ENCODE results near the gene KIAA1328.
"Not testable (repeated sequence)": the region's sequence is repeated elsewhere in the genome, so short reads cannot be mapped to it uniquely, and the experiment has no call there.

The KIAA1328 gene

GRCh38 chr18:36813101-36813775 is 15.7 kb upstream of the KIAA1328 start:
- TF ChIP-seq CTCF (IDR thresholded peaks at IDR 0.05) (no peak), ZFX (IDR thresholded peaks at IDR 0.05; ENCODE audit: borderline replicate concordance) (no peak)
- no peak overlapping the region for H3K27ac ChIP-seq

GRCh38 chr18:36813824-36814223 is 15.1 kb upstream of the KIAA1328 start:
- TF ChIP-seq CTCF (IDR thresholded peaks at IDR 0.05), result no peak
- no peak for TF ChIP-seq ZFX (IDR thresholded peaks at IDR 0.05; ENCODE audit: borderline replicate concordance)
- H3K27ac ChIP-seq, result no peak overlapping the region

- no peak overlapping the region for H3K27ac ChIP-seq
- TF ChIP-seq CTCF (IDR thresholded peaks at IDR 0.05) (no peak), ZFX (IDR thresholded peaks at IDR 0.05; ENCODE audit: borderline replicate concordance) (no peak)
Observed at GRCh38 chr18:36814994-36815393, 13.9 kb upstream of the KIAA1328 start.

GRCh38 chr18:36816096-36816495 is 12.8 kb upstream of the KIAA1328 start:
- H3K27ac ChIP-seq, result not testable (repeated sequence)

- no peak for TF ChIP-seq CTCF (IDR thresholded peaks at IDR 0.05)
- TF ChIP-seq ZFX (IDR thresholded peaks at IDR 0.05; ENCODE audit: borderline replicate concordance), result no peak
- H3K27ac ChIP-seq, result no peak overlapping the region
Observed at GRCh38 chr18:36817039-36817438, 11.9 kb upstream of the KIAA1328 start.

GRCh38 chr18:36818652-36819051 is 10.3 kb upstream of the KIAA1328 start:
- no peak for TF ChIP-seq ZFX (IDR thresholded peaks at IDR 0.05; ENCODE audit: borderline replicate concordance)
- TF ChIP-seq CTCF (IDR thresholded peaks at IDR 0.05), result no peak
- no peak overlapping the region for H3K27ac ChIP-seq

GRCh38 chr18:36819621-36820020 is 9.3 kb upstream of the KIAA1328 start:
- no peak overlapping the region for H3K27ac ChIP-seq
- TF ChIP-seq ZFX (IDR thresholded peaks at IDR 0.05; ENCODE audit: borderline replicate concordance) (no peak), CTCF (IDR thresholded peaks at IDR 0.05) (no peak)

- no peak for TF ChIP-seq ZFX (IDR thresholded peaks at IDR 0.05; ENCODE audit: borderline replicate concordance)
- TF ChIP-seq CTCF (IDR thresholded peaks at IDR 0.05), result no peak
- no peak overlapping the region for H3K27ac ChIP-seq
Observed at GRCh38 chr18:36821681-36822080, 7.2 kb upstream of the KIAA1328 start.

Data from 22Rv1 (cell line).